ENCODE data around the gene RGL1. TPM values are rescaled to one million over a fixed set of nuclear protein-coding genes. Genes with fewer than 3 reads are reported as not detected.

Gene RGL1
- total and polyA plus RNA-seq, 3 donors from 2014 or later: 34.3 to 58.2 (median 41.5) TPM

DNA sequence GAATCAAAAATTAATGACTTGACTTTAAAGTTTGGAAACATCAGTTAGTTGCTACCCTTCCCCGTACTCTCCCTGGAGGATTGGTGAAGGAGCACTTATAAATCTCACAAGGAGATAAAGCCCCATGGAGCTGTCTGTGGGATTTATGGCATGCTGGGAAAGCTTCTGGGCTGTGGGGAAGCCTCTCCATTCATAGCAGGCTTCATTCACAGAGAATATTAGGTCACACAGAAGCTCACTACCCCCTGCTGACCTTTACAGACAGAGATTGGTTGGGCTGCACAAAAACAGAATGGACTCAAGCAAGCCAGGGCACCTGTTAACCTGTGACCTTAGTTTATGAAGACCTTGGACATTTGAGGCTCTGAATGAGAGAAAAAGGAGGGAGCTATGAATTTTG lies 32.1 kb downstream of the RGL1 start:
- 63 to 70% methylated on average over 1 of the region's 1 CpG for WGBS, 2 donors
- H3K4me1 ChIP-seq: no peaks in the 10 kb centered on the region
- H3K4me3 ChIP-seq: no peak overlapping the region
- intact Hi-C loops (cut with DNase I; ENCODE audit: low total_unique reads): no loop called here
- H3K27me3 ChIP-seq: no peaks in the 10 kb centered on the region
- H3K27ac ChIP-seq: no peak overlapping the region
- H3K36me3 ChIP-seq (ENCODE audit: low read depth, missing control alignments): no peaks in the 10 kb centered on the region
- H3K9me3 ChIP-seq: no peaks in the 10 kb centered on the region
- no peak for DNase-seq
- TF ChIP-seq POLR2A (IDR thresholded peaks at IDR 0.05): no peak
- TF ChIP-seq, protein P1, sequence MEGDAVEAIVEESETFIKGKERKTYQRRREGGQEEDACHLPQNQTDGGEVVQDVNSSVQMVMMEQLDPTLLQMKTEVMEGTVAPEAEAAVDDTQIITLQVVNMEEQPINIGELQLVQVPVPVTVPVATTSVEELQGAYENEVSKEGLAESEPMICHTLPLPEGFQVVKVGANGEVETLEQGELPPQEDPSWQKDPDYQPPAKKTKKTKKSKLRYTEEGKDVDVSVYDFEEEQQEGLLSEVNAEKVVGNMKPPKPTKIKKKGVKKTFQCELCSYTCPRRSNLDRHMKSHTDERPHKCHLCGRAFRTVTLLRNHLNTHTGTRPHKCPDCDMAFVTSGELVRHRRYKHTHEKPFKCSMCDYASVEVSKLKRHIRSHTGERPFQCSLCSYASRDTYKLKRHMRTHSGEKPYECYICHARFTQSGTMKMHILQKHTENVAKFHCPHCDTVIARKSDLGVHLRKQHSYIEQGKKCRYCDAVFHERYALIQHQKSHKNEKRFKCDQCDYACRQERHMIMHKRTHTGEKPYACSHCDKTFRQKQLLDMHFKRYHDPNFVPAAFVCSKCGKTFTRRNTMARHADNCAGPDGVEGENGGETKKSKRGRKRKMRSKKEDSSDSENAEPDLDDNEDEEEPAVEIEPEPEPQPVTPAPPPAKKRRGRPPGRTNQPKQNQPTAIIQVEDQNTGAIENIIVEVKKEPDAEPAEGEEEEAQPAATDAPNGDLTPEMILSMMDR (IDR thresholded peaks at IDR 0.05): no peak

DNA sequence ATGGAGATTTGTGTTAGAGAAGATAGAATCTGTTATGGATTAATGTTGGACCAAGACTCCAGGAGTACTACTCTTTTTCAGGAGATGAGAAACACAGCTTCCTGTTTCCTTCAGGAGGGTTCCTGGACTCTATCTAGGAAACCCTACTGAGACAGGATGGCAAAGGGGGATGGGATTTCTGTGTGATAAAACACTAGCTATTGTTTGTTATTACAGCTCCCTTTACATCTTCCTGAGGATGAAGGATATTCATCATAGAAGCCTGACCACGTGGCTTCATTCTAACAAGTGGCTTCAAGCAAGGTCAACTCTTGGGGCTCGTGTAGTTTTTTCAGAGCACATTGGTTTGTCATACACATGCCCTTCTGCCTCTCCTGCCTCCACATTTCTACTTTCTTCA lies 33.3 kb downstream of the RGL1 start:
- no peak for DNase-seq
- Histone ChIP-seq H3K9me3 (no peaks in the 10 kb centered on the region), H3K4me1 (no peaks in the 10 kb centered on the region), H3K4me3 (no peak overlapping the region), H3K27ac (no peak overlapping the region), H3K27me3 (no peaks in the 10 kb centered on the region), H3K36me3 (ENCODE audit: low read depth, missing control alignments) (no peaks in the 10 kb centered on the region)
- WGBS, 2 donors: 69 to 71% methylated on average over 2 of the region's 2 CpGs
- intact Hi-C loops (cut with DNase I; ENCODE audit: low total_unique reads): no loop called here
- TF ChIP-seq POLR2A (IDR thresholded peaks at IDR 0.05): no peak
- TF ChIP-seq, protein P1 (IDR thresholded peaks at IDR 0.05): no peak

DNA sequence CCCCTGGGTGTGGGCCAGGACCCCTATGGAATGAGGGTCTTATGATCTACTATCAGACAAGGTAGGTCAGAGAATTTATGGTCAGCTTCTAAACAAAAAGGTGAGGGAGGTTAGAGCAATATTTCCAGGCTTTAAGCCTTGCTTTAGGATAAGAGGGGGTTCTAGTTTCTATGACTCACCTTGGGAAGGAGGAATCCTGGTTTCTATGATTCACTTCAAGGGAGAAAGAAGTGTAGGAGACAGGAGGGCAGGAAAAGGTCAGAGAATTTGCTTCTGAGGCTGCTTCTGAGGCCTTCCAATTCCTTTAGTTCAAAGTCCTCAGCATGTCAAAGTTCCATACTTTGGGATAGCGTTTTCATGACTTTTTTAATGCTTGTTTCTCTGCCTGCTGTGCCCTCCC lies 35.2 kb downstream of the RGL1 start:
- Histone ChIP-seq H3K27ac (no peak overlapping the region), H3K4me1 (no peaks in the 10 kb centered on the region), H3K36me3 (ENCODE audit: low read depth, missing control alignments) (no peaks in the 10 kb centered on the region), H3K4me3 (no peak overlapping the region), H3K27me3 (no peaks in the 10 kb centered on the region), H3K9me3 (no peaks in the 10 kb centered on the region)
- 94 to 96% methylated on average over 1 of the region's 1 CpG for WGBS, 2 donors
- intact Hi-C loops (cut with DNase I; ENCODE audit: low total_unique reads): no loop called here
- no peak for TF ChIP-seq POLR2A (IDR thresholded peaks at IDR 0.05)
- TF ChIP-seq, protein P1 (IDR thresholded peaks at IDR 0.05): no peak
- DNase-seq: no peak

DNA sequence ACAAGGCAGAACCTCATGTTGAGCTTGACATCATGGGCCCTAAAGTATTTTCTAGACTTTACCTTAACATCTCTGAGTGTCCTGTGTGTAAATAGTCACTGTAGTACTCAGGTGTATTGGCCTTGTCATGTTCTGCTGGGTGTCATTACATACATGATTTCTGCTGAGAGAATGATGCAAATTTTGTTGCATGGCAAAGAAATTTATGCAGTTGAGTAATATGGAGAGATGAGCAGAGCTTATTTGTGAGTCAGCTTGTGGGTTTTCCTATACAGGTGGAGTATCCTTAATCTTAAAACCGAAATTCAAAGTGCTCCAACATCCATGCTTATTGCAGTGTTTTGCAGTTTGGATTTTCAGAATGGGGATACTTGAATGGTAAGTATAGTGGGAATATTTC lies 36.6 kb downstream of the RGL1 start:
- DNase-seq: no peak
- TF ChIP-seq POLR2A (IDR thresholded peaks at IDR 0.05): no peak
- TF ChIP-seq, protein P1 (IDR thresholded peaks at IDR 0.05): no peak
- H3K27me3 ChIP-seq: no peaks in the 10 kb centered on the region
- 0% methylated on average over 1 of the region's 1 CpG for WGBS, 2 donors
- H3K27ac ChIP-seq: peak overlapping the region in 1 of 2 donors; percentile 68
- H3K4me3 ChIP-seq: no peak overlapping the region
- H3K36me3 ChIP-seq (ENCODE audit: low read depth, missing control alignments): no peaks in the 10 kb centered on the region
- no peaks in the 10 kb centered on the region for H3K9me3 ChIP-seq
- no peaks in the 10 kb centered on the region for H3K4me1 ChIP-seq
- intact Hi-C loops (cut with DNase I; ENCODE audit: low total_unique reads): no loop called here

DNA sequence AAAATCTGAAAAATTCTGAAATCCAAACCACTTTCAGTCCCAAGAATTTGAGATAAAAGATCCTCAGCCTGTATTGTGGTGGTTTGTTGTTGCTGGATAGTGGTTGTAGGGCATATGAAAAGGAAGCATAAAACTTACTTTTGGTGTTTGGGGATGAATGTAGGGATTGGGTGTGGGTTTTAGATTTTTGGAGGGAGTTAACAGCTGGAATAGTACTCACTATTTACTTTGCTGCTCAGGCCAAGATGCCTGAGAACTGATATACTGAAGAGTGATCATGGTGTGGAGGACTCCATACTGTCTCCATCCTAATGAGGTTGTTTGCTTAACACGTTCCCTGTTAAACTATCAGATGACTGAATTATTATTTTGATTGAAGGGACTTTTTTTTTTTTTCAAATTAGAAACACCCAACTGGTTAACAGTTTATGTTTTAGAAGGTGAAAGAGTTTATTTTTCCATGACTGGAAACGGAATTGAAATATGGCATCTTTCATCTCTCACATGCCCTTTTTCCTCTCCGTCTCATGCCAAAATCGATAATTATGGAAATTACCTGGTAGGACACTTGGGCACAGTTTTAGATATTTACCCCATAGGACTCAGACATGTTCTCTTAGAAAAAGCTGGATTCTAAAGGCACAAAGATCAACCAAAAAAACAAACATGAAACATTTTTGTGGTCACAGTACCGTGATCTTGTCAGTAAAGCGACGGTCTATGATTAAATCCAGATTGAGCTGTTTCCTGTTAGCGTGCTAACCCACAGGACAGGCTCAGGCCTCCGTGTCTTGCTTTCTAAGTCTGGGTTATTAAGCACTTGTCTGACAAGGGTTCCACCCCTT lies 37.3 kb downstream of the RGL1 start:
- Histone ChIP-seq H3K4me3 (no peak overlapping the region), H3K36me3 (ENCODE audit: low read depth, missing control alignments) (no peaks in the 10 kb centered on the region), H3K27ac (peak overlapping the region in 1 of 2 donors; percentile 68), H3K27me3 (no peaks in the 10 kb centered on the region), H3K4me1 (no peaks in the 10 kb centered on the region), H3K9me3 (no peaks in the 10 kb centered on the region)
- WGBS, 2 donors: 46 to 50% methylated on average over 9 of the region's 9 CpGs
- no peak for DNase-seq
- intact Hi-C loops (cut with DNase I; ENCODE audit: low total_unique reads): no loop called here
- TF ChIP-seq POLR2A (IDR thresholded peaks at IDR 0.05): no peak
- TF ChIP-seq, protein P1 (IDR thresholded peaks at IDR 0.05): no peak
